Measurements from ENCODE around the gene CAMK1.

- no peak for TF ChIP-seq CTCF (IDR thresholded peaks at IDR 0.05)
- no peak for TF ChIP-seq POLR2A (IDR thresholded peaks at IDR 0.05)
These were observed 3.9 kb downstream of the CAMK1 start for GRCh38 chr3:9765865-9766264.
